GM12878 (cell line): ENCODE results near the gene XIRP1.

Experiments used
- CEBPB ChIP-seq, 2 experiments: fragments of 150-350 bp in 1 of 2; IDR thresholded peaks; 2 replicates each; pipeline ENCODE4 v1.6.1; 2012 to 2014; ENCODE audit warnings: low read depth in 2 of 2, low read length in 2 of 2, borderline replicate concordance in 1 of 2, inconsistent platforms in 1 of 2
- EGR1 ChIP-seq, 2 experiments: IDR thresholded peaks; 1 replicate in 1 of 2; 2 replicates in 1 of 2; pipeline ENCODE4 v1.6.1; 2011 to 2012; ENCODE audit warnings: low read depth in 2 of 2, low read length in 2 of 2, borderline replicate concordance in 1 of 2, mild to moderate bottlenecking in 1 of 2, moderate library complexity in 1 of 2
- EZH2 ChIP-seq: IDR thresholded peaks from 2 replicates; pipeline ENCODE4 v1.6.1; 2012; ENCODE audit warnings: low read depth, mild to moderate bottlenecking, control low read depth, inconsistent platforms, low read length, borderline replicate concordance; ENCODE audit not compliant: control insufficient read depth
- GABPA ChIP-seq: IDR thresholded peaks from 2 replicates; pipeline ENCODE4 v1.6.1; 2014; ENCODE audit warnings: antibody characterized with exemption, low read depth, mild to moderate bottlenecking, inconsistent platforms
- NFYB ChIP-seq: IDR thresholded peaks from 2 replicates; pipeline ENCODE4 v1.6.1; 2011; ENCODE audit warnings: low read depth, mild to moderate bottlenecking, low read length, improper control_type of control experiment, moderate library complexity; ENCODE audit not compliant: insufficient read depth
- NR2C2 ChIP-seq: IDR thresholded peaks from 2 replicates; pipeline ENCODE4 v1.6.1; 2011; ENCODE audit warnings: borderline replicate concordance, low read depth; ENCODE audit not compliant: control insufficient read depth, insufficient read length
- POLR2A ChIP-seq: IDR thresholded peaks from 2 replicates; pipeline ENCODE4 v1.6.1; 2011; ENCODE audit warnings: low read depth, mild to moderate bottlenecking, low read length
- SIN3A ChIP-seq: IDR thresholded peaks from 2 replicates; pipeline ENCODE4 v1.6.1; 2012; ENCODE audit warnings: low read depth, low read length, improper control_type of control experiment
- SMC3 ChIP-seq: IDR thresholded peaks from 2 replicates; pipeline ENCODE4 v1.6.1; 2011; ENCODE audit warnings: low read length, improper control_type of control experiment, borderline replicate concordance
- TAF1 ChIP-seq: IDR thresholded peaks from 2 replicates; pipeline ENCODE4 v1.6.1; 2011; ENCODE audit warnings: mild to moderate bottlenecking, low read depth, low read length, borderline replicate concordance
- ZNF274 ChIP-seq: IDR thresholded peaks from one replicate; pipeline ENCODE4 v1.8.0; 2011; ENCODE audit not compliant: insufficient read length, insufficient read depth
- ZZZ3 ChIP-seq: IDR thresholded peaks from 2 replicates; pipeline ENCODE4 v1.6.1; 2011; ENCODE audit warnings: low read depth; ENCODE audit not compliant: control insufficient read depth, insufficient read length
- TF ChIP-seq, protein P1 (sequence below), 3 experiments: IDR thresholded peaks in 2 of 3; conservative IDR thresholded peaks in 1 of 3; 2 replicates each; pipeline ENCODE4 v1.5.1; 2011; ENCODE audit warnings: low read depth in 3 of 3, low read length in 3 of 3, mild to moderate bottlenecking in 3 of 3, control low read depth in 2 of 3, moderate library complexity in 2 of 3, inconsistent platforms in 1 of 3, mixed read lengths in 1 of 3; ENCODE audit not compliant: control insufficient read depth in 2 of 3, insufficient read depth in 1 of 3; ENCODE audit errors: extremely low read depth in 1 of 3

DNA sequence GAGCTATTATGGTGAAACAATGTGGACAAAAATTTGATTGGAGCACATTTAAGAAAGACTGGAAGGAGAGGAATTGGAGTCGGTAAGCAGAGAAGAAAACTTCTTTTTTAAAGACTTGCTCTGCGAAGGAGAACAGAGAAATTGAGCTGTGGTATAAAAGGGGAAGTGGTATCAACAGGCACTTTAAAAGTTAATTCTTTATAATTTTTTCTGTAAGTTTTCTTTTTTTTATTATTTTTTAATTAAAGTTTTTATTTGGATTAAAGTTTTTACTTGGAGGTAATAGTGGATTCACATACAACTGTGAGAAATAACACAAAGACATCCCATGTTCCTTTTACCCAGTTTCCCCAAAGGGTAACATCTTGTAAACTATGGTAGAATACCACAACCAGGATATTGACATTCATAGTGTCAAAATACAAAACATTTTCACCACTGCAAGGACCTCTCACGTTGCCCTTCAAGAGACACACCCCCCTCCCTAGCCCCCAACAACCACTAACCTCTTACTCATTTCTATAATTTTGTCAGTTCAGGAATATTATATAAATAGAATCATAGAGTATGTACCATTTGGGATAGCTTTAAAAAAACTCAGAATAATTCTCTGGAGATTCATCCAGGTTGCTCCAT, 33.8 kb upstream of the XIRP1 start:
- TF ChIP-seq SIN3A (no peak), SMC3 (no peak), CEBPB (IDR thresholded peaks at IDR 0.05; ENCODE audit: borderline replicate concordance in 1 of 2, low read depth in 2 of 2, low read length in 2 of 2) (no peak), EGR1 (IDR thresholded peaks at IDR 0.05; ENCODE audit: borderline replicate concordance in 1 of 2, low read depth in 2 of 2, low read length in 2 of 2) (no peak), EZH2 (no peak), ZNF274 (no peak), TAF1 (no peak), NFYB (no peak), NR2C2 (no peak), GABPA (no peak), POLR2A (no peak), ZZZ3 (no peak)
- TF ChIP-seq, protein P1, sequence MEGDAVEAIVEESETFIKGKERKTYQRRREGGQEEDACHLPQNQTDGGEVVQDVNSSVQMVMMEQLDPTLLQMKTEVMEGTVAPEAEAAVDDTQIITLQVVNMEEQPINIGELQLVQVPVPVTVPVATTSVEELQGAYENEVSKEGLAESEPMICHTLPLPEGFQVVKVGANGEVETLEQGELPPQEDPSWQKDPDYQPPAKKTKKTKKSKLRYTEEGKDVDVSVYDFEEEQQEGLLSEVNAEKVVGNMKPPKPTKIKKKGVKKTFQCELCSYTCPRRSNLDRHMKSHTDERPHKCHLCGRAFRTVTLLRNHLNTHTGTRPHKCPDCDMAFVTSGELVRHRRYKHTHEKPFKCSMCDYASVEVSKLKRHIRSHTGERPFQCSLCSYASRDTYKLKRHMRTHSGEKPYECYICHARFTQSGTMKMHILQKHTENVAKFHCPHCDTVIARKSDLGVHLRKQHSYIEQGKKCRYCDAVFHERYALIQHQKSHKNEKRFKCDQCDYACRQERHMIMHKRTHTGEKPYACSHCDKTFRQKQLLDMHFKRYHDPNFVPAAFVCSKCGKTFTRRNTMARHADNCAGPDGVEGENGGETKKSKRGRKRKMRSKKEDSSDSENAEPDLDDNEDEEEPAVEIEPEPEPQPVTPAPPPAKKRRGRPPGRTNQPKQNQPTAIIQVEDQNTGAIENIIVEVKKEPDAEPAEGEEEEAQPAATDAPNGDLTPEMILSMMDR (IDR thresholded peaks at IDR 0.05 in 2 of 3, conservative IDR thresholded peaks at IDR 0.05 in 1 of 3; ENCODE audit: control insufficient read depth in 2 of 3, extremely low read depth in 1 of 3, insufficient read depth in 1 of 3, low read depth in 3 of 3, low read length in 3 of 3): no peak
